Measurements from ENCODE around the gene FOXP1.

The FOXP1 gene

GRCh38 chr3:71450162-71450561, 133.4 kb downstream of the FOXP1 start:
- Histone ChIP-seq H3K36me3 (ENCODE audit: control insufficient read depth in 1 of 2, insufficient read depth in 2 of 2, low read length in 2 of 2) (no peaks in the 10 kb centered on the region), H3K9ac (ENCODE audit: low read depth in 1 of 2, low read length in 2 of 2) (no peak overlapping the region), H3K4me3 (ENCODE audit: low read depth in 1 of 2, low read length in 2 of 2) (peak overlapping the region; percentile 16 to 38), H3K27ac (ENCODE audit: low read depth, low read length) (no peak overlapping the region), H3K27me3 (ENCODE audit: control insufficient read depth in 1 of 2, insufficient read depth in 2 of 2, low read length in 2 of 2) (no peaks in the 10 kb centered on the region), H3K9me3 (ENCODE audit: control insufficient read depth in 1 of 2, low read length in 2 of 2) (no peaks in the 10 kb centered on the region), H3K4me1 (ENCODE audit: control insufficient read depth in 1 of 2, insufficient read depth in 2 of 2, low read length in 2 of 2) (peaks cover 32 to 45% of the 10 kb centered on the region in 2 donors)

GRCh38 chr3:71447803-71448202, 135.7 kb downstream of the FOXP1 start:
- Histone ChIP-seq H3K9me3 (ENCODE audit: control insufficient read depth in 1 of 2, low read length in 2 of 2) (no peaks in the 10 kb centered on the region), H3K27me3 (ENCODE audit: control insufficient read depth in 1 of 2, insufficient read depth in 2 of 2, low read length in 2 of 2) (no peaks in the 10 kb centered on the region), H3K36me3 (ENCODE audit: control insufficient read depth in 1 of 2, insufficient read depth in 2 of 2, low read length in 2 of 2) (no peaks in the 10 kb centered on the region), H3K4me1 (ENCODE audit: control insufficient read depth in 1 of 2, insufficient read depth in 2 of 2, low read length in 2 of 2) (peaks cover 38 to 47% of the 10 kb centered on the region in 2 donors), H3K4me3 (ENCODE audit: low read depth in 1 of 2, low read length in 2 of 2) (no peak overlapping the region), H3K9ac (ENCODE audit: low read depth in 1 of 2, low read length in 2 of 2) (no peak overlapping the region), H3K27ac (ENCODE audit: low read depth, low read length) (no peak overlapping the region)

- Histone ChIP-seq H3K27ac (ENCODE audit: low read depth, low read length) (no peak overlapping the region), H3K9me3 (ENCODE audit: control insufficient read depth in 1 of 2, low read length in 2 of 2) (no peaks in the 10 kb centered on the region), H3K4me1 (ENCODE audit: control insufficient read depth in 1 of 2, insufficient read depth in 2 of 2, low read length in 2 of 2) (peaks cover 41 to 50% of the 10 kb centered on the region in 2 donors), H3K27me3 (ENCODE audit: control insufficient read depth in 1 of 2, insufficient read depth in 2 of 2, low read length in 2 of 2) (no peaks in the 10 kb centered on the region), H3K36me3 (ENCODE audit: control insufficient read depth in 1 of 2, insufficient read depth in 2 of 2, low read length in 2 of 2) (no peaks in the 10 kb centered on the region), H3K4me3 (ENCODE audit: low read depth in 1 of 2, low read length in 2 of 2) (no peak overlapping the region), H3K9ac (ENCODE audit: low read depth in 1 of 2, low read length in 2 of 2) (no peak overlapping the region)
These were observed 136.3 kb downstream of the FOXP1 start for GRCh38 chr3:71447197-71447596.

GRCh38 chr3:71446734-71447133, 136.8 kb downstream of the FOXP1 start:
- Histone ChIP-seq H3K27ac (ENCODE audit: low read depth, low read length) (no peak overlapping the region), H3K4me3 (ENCODE audit: low read depth in 1 of 2, low read length in 2 of 2) (no peak overlapping the region), H3K36me3 (ENCODE audit: control insufficient read depth in 1 of 2, insufficient read depth in 2 of 2, low read length in 2 of 2) (no peaks in the 10 kb centered on the region), H3K27me3 (ENCODE audit: control insufficient read depth in 1 of 2, insufficient read depth in 2 of 2, low read length in 2 of 2) (no peaks in the 10 kb centered on the region), H3K9ac (ENCODE audit: low read depth in 1 of 2, low read length in 2 of 2) (no peak overlapping the region), H3K4me1 (ENCODE audit: control insufficient read depth in 1 of 2, insufficient read depth in 2 of 2, low read length in 2 of 2) (peaks cover 40 to 54% of the 10 kb centered on the region in 2 donors), H3K9me3 (ENCODE audit: control insufficient read depth in 1 of 2, low read length in 2 of 2) (no peaks in the 10 kb centered on the region)

- H3K27ac ChIP-seq (ENCODE audit: low read depth, low read length) = no peak overlapping the region
- peaks cover 36 to 56% of the 10 kb centered on the region in 2 donors for H3K4me1 ChIP-seq (ENCODE audit: control insufficient read depth in 1 of 2, insufficient read depth in 2 of 2, low read length in 2 of 2)
- no peaks in the 10 kb centered on the region for H3K27me3 ChIP-seq (ENCODE audit: control insufficient read depth in 1 of 2, insufficient read depth in 2 of 2, low read length in 2 of 2)
- no peak overlapping the region for H3K4me3 ChIP-seq (ENCODE audit: low read depth in 1 of 2, low read length in 2 of 2)
- H3K9ac ChIP-seq (ENCODE audit: low read depth in 1 of 2, low read length in 2 of 2) = no peak overlapping the region
- H3K9me3 ChIP-seq (ENCODE audit: control insufficient read depth in 1 of 2, low read length in 2 of 2) = no peaks in the 10 kb centered on the region
- no peaks in the 10 kb centered on the region for H3K36me3 ChIP-seq (ENCODE audit: control insufficient read depth in 1 of 2, insufficient read depth in 2 of 2, low read length in 2 of 2)
These were observed 137.3 kb downstream of the FOXP1 start for GRCh38 chr3:71446260-71446659.

GRCh38 chr3:71444861-71445259, 138.7 kb downstream of the FOXP1 start:
- Histone ChIP-seq H3K4me3 (ENCODE audit: low read depth in 1 of 2, low read length in 2 of 2) (no peak overlapping the region), H3K9ac (ENCODE audit: low read depth in 1 of 2, low read length in 2 of 2) (no peak overlapping the region), H3K36me3 (ENCODE audit: control insufficient read depth in 1 of 2, insufficient read depth in 2 of 2, low read length in 2 of 2) (no peaks in the 10 kb centered on the region), H3K27me3 (ENCODE audit: control insufficient read depth in 1 of 2, insufficient read depth in 2 of 2, low read length in 2 of 2) (no peaks in the 10 kb centered on the region), H3K4me1 (ENCODE audit: control insufficient read depth in 1 of 2, insufficient read depth in 2 of 2, low read length in 2 of 2) (peaks cover 33 to 53% of the 10 kb centered on the region in 2 donors), H3K9me3 (ENCODE audit: control insufficient read depth in 1 of 2, low read length in 2 of 2) (no peaks in the 10 kb centered on the region), H3K27ac (ENCODE audit: low read depth, low read length) (no peak overlapping the region)

GRCh38 chr3:71444028-71444860, 139.3 kb downstream of the FOXP1 start:
- Histone ChIP-seq H3K4me1 (ENCODE audit: control insufficient read depth in 1 of 2, insufficient read depth in 2 of 2, low read length in 2 of 2) (peaks cover 29 to 50% of the 10 kb centered on the region in 2 donors), H3K27me3 (ENCODE audit: control insufficient read depth in 1 of 2, insufficient read depth in 2 of 2, low read length in 2 of 2) (no peaks in the 10 kb centered on the region), H3K9ac (ENCODE audit: low read depth in 1 of 2, low read length in 2 of 2) (peak overlapping the region in 1 of 2 donors; percentile 14), H3K4me3 (ENCODE audit: low read depth in 1 of 2, low read length in 2 of 2) (no peak overlapping the region), H3K36me3 (ENCODE audit: control insufficient read depth in 1 of 2, insufficient read depth in 2 of 2, low read length in 2 of 2) (no peaks in the 10 kb centered on the region), H3K9me3 (ENCODE audit: control insufficient read depth in 1 of 2, low read length in 2 of 2) (no peaks in the 10 kb centered on the region), H3K27ac (ENCODE audit: low read depth, low read length) (peak overlapping the region; percentile 47)

- H3K36me3 ChIP-seq (ENCODE audit: control insufficient read depth in 1 of 2, insufficient read depth in 2 of 2, low read length in 2 of 2) = no peaks in the 10 kb centered on the region
- no peak overlapping the region for H3K4me3 ChIP-seq (ENCODE audit: low read depth in 1 of 2, low read length in 2 of 2)
- peak overlapping the region; percentile 58 for H3K27ac ChIP-seq (ENCODE audit: low read depth, low read length)
- peaks cover 20 to 41% of the 10 kb centered on the region in 2 donors for H3K4me1 ChIP-seq (ENCODE audit: control insufficient read depth in 1 of 2, insufficient read depth in 2 of 2, low read length in 2 of 2)
- H3K9me3 ChIP-seq (ENCODE audit: control insufficient read depth in 1 of 2, low read length in 2 of 2) = no peaks in the 10 kb centered on the region
- no peak overlapping the region for H3K9ac ChIP-seq (ENCODE audit: low read depth in 1 of 2, low read length in 2 of 2)
- H3K27me3 ChIP-seq (ENCODE audit: control insufficient read depth in 1 of 2, insufficient read depth in 2 of 2, low read length in 2 of 2) = no peaks in the 10 kb centered on the region
These were observed 140.2 kb downstream of the FOXP1 start for GRCh38 chr3:71443332-71443731.

GRCh38 chr3:71442652-71443042, 140.9 kb downstream of the FOXP1 start:
- Histone ChIP-seq H3K4me1 (ENCODE audit: control insufficient read depth in 1 of 2, insufficient read depth in 2 of 2, low read length in 2 of 2) (peaks cover 17 to 41% of the 10 kb centered on the region in 2 donors), H3K27me3 (ENCODE audit: control insufficient read depth in 1 of 2, insufficient read depth in 2 of 2, low read length in 2 of 2) (no peaks in the 10 kb centered on the region), H3K9ac (ENCODE audit: low read depth in 1 of 2, low read length in 2 of 2) (no peak overlapping the region), H3K9me3 (ENCODE audit: control insufficient read depth in 1 of 2, low read length in 2 of 2) (no peaks in the 10 kb centered on the region), H3K4me3 (ENCODE audit: low read depth in 1 of 2, low read length in 2 of 2) (no peak overlapping the region), H3K27ac (ENCODE audit: low read depth, low read length) (no peak overlapping the region), H3K36me3 (ENCODE audit: control insufficient read depth in 1 of 2, insufficient read depth in 2 of 2, low read length in 2 of 2) (no peaks in the 10 kb centered on the region)

- Histone ChIP-seq H3K4me1 (ENCODE audit: control insufficient read depth in 1 of 2, insufficient read depth in 2 of 2, low read length in 2 of 2) (peaks cover 17 to 38% of the 10 kb centered on the region in 2 donors), H3K9me3 (ENCODE audit: control insufficient read depth in 1 of 2, low read length in 2 of 2) (no peaks in the 10 kb centered on the region), H3K27ac (ENCODE audit: low read depth, low read length) (no peak overlapping the region), H3K9ac (ENCODE audit: low read depth in 1 of 2, low read length in 2 of 2) (no peak overlapping the region), H3K27me3 (ENCODE audit: control insufficient read depth in 1 of 2, insufficient read depth in 2 of 2, low read length in 2 of 2) (no peaks in the 10 kb centered on the region), H3K4me3 (ENCODE audit: low read depth in 1 of 2, low read length in 2 of 2) (no peak overlapping the region), H3K36me3 (ENCODE audit: control insufficient read depth in 1 of 2, insufficient read depth in 2 of 2, low read length in 2 of 2) (peaks cover 0 to 4% of the 10 kb centered on the region in 2 donors)
These were observed 141.4 kb downstream of the FOXP1 start for GRCh38 chr3:71441925-71442651.

Data from duodenal mucosa (tissue), 2 donors.